HS-5 (cell line): ENCODE measurements around the gene ARID5B.

ENCODE experiments used
- DNase-seq: peaks from one replicate; pipeline ENCODE4 v3.0.0-alpha.2; 2012; ENCODE audit warnings: low read depth

Gene ARID5B

GRCh38 chr10:61941202-61941681, 39.7 kb downstream of the ARID5B start:
- DNase-seq = no peak

GRCh38 chr10:61942604-61943461, 41.3 kb downstream of the ARID5B start:
- DNase-seq = no peak

DNA sequence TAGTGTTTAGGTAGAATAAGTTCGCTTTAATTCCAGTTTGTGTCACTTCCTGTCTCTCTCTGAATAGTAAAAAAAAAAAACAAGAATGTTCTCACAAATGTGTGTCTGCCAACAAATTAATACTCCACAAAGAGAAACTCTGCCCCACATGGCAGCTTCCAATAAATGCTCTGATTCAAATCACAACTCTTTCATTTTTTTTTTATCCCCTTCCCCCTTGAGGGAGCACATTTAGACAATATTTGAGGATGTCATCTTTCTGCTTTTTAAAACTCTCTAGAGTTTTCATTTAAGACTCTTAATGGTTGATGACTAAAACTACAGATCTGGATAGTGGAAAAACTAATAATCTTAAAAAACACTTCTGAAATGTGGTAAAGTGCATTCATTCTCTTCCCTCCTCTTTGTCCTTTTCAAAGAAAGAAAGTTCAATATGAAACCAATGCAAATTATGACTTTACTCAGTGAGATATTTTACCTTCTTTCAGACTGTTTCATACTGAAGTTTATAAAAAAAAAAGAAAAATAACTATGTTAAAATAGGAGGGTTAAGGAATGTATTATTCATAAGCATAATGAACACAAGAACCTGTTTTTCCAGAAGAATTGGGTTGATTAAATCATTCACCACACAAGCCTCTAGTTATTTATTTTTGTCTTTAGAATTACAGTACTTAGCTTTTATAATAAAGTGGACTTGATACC, 42.3 kb downstream of the ARID5B start:
- DNase-seq = no peak

DNA sequence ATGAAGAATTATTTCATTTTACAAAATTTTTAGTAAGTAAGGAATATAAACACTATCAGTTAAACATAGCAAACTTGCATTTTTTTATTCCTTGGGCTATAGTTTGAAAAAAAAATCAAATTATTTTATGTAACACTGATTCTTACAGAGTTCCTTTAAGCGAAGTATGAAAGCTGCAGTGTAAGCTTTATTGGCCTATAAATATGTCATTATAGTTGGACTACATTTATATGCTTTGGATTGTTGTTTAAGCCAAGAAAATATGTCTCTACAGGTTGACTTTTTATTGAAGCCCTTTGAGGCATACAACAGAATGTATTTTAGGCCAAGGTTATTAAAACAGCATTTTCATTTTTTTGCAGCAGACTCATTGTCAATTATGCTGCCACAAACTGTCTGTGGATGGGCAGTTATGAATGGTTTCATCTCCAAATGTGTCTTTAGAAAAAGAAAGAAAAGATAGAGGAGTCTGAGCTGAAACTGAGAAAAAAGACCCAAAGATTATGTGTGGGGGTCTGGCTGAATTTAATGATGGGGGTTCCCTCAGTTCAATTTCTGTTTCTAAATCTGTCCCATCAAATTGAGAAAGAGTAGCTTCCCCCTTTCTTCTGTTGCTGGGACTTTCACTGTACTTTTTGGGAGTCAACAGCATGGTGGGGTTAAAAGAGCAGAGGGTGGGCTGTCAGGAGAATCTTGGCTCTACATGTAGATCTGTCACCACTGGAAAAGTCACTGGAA, 43.1 kb downstream of the ARID5B start:
- DNase-seq = no peak

- no peak for DNase-seq
Observed at GRCh38 chr10:61949687-61950086, 48.2 kb downstream of the ARID5B start.

DNA sequence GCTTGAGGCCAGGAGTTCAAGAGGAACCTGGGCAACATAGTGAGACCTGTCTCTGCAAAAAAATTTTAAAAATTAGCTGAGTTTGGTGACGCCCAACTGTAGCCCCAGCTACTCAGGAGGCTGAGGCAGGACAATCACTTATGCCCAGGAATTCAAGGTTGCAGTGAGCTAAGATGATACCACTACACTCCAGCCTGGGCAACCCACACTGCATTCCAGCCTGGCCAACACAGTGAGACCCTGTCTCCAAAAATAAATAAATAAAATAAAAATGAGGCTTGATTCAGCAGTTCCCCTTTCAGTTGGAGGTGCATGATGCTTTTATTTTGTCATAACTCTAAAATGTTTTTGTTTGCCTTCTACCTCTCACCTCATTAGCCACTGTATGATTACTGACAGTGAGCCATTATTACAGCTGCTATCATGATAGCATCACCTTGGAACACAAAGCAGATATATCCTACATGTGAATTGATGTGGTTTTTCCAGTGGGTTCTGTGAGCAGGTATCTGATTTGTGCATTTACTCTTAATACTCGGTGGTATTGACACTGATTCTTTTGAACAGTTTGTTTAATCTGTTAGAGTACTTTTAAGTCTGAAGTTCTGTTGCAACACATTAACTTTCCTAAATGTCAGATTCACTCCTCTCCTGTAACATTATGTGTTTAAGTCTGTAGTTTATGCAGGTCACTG, 49.1 kb downstream of the ARID5B start:
- no peak for DNase-seq

- no peak for DNase-seq
Observed at GRCh38 chr10:61951144-61951483, 49.6 kb downstream of the ARID5B start.

DNA sequence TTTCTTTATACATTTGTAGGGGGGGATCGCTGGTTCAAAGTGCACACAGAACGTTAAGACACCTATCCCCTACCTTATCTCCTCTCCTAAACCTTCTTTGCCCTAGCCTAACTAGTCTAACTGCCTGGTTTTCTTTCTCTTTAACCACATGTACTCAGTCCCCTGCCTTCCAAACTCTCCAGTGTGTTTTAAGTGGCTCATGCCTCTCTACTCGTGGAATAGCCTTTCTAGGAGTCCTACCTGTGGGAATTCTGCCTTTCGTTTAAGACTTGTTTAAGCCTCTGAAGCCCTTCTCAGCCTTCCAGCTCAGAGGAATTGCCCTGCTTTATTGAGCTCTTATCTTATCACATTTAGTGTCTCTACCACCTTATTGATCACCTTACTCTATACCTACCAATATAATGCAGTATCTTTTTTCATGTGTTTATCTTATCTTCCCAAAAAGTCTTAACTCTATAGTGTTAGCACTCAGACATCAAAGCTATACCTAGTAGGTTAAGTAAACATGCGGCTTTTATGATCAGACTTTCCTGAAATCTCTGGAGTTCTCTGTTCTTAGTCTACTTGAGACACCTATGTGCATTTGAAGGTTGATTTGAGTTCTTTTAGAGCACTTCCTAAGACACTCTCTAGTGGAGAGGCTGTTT, 50.7 kb downstream of the ARID5B start:
- DNase-seq = no peak

- no peak for DNase-seq
Observed at GRCh38 chr10:61953183-61953582, 51.7 kb downstream of the ARID5B start.

DNA sequence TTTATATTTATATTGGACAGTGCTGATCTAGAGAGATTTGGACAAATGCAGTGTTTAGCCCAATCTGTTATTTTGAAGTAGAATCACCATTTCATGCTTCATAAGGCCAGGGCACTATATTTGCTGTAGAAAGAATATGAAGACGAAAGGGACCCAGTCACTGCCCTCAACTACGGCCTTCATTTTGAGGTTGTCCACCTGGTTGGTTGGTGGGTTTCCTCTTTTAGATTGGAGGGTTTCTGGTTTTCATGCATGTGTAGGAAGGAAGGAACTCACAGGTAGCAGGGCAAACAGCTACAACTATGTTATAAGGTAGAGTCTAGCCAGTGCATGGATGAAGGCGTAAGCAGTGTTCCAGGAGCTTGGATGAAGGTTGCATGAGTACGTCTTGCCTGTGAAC, 56.3 kb downstream of the ARID5B start:
- no peak for DNase-seq

DNA sequence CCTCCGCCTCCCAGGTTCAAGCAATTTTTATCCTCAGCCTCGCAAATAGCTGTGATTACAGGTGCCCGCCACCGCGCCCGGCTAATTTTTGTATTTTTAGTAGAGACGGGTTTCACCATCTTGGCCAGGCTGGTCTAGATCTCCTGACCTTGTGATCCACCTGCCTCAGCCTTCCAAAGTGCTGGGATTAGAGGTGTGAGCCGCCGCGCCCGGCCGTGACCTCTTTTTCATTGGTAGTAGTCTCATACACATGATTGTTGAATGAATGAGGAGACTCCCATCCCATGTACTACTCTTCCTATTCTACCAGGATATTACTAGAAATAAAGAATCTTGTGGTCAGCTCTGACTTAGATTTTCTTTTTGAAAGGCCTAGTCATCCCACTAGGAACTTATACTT, 56.8 kb downstream of the ARID5B start:
- DNase-seq = no peak

GRCh38 chr10:61958805-61959204, 57.3 kb downstream of the ARID5B start:
- no peak for DNase-seq

DNA sequence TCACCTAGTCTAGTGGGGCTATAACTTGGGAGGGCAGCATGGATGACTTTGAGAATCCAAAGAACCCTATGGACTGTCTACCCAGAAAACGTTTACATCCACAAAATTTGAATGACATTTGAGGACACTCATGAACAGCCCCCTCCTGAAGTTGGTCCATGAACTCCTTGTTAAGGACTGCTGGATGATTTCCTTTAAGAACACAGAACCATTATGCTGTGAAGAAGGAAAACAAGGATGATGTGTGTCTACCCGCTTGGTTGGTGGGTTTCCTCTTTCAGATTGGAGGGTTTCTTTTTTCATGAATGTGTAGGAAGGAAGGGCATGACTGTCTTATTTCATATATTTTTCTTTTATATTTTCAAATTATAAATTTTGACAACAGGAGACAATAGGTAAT, 58.3 kb downstream of the ARID5B start:
- no peak for DNase-seq

DNA sequence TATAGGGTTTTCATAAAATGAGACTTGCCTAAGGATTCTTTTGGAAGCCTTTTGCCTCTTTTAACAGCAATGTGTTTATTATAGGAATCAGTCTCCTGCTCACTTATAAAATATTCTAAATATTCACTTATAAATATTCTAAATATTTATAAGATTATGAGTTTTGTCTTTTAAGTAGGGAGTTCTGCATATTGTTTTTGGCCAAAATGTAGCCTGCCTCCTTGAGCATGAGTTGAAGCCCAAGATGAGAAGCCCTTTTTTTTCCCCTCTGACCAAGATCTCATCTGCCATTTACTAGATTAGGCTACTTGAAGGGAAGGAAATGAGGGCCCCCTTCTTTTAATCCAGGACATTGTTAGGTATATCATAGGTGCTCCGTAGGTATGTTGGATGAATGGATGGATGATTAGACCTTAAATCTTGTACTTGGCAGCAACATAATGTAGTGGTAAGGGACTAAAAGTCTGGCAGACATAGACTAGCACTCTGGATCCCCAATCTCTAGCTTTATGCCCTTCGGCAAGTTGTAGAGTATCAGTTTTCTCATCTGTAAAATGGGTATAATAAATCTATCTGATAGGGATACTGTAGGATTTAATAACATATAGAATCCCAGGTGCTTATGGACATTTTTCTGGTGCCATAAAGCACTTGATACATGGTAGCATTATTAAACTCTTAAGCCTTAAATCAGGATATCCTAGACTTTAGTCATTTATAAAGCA, 59.1 kb downstream of the ARID5B start:
- no peak for DNase-seq

DNA sequence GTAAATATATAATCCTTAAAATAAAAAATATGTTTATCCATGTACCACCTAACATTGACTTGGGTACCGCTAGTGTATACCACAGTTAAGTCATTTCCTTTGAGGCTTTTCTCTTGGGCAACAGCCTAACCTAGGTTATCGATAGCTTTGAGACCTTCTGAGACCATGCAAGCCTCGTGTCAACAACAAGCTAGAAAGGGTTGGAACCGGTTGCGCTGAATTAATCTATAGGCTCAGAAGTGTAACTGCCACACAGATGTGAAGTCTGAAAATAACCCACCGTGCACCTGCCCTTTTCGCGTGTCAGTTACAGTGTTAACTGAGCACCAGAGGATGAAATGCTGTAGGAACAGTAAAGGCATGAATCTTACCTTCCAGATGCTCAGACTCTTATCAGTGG, 59.8 kb downstream of the ARID5B start:
- DNase-seq = no peak

- DNase-seq = no peak
Observed at GRCh38 chr10:61962971-61963370, 61.5 kb downstream of the ARID5B start.

DNA sequence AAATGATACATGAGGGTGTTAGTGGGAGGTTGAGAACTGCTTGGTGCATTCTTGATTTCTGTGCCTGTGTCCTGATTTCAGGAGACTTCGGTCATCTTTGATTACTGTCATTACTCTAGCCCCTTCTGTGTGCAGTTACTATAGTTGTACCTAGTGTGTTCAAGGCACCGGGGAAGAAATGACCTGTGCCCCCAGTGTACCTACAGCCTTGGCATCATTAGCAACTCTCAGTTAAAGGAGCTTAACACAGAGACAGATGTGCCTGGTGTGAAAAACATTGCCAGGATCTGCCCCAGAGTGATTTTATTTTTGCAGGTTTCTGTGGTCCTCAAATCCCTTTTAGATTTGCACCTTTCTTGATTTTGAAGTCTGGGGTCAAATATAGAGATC, 62.2 kb downstream of the ARID5B start:
- no peak for DNase-seq

- DNase-seq = no peak
Observed at GRCh38 chr10:61964059-61964709, 62.7 kb downstream of the ARID5B start.

DNA sequence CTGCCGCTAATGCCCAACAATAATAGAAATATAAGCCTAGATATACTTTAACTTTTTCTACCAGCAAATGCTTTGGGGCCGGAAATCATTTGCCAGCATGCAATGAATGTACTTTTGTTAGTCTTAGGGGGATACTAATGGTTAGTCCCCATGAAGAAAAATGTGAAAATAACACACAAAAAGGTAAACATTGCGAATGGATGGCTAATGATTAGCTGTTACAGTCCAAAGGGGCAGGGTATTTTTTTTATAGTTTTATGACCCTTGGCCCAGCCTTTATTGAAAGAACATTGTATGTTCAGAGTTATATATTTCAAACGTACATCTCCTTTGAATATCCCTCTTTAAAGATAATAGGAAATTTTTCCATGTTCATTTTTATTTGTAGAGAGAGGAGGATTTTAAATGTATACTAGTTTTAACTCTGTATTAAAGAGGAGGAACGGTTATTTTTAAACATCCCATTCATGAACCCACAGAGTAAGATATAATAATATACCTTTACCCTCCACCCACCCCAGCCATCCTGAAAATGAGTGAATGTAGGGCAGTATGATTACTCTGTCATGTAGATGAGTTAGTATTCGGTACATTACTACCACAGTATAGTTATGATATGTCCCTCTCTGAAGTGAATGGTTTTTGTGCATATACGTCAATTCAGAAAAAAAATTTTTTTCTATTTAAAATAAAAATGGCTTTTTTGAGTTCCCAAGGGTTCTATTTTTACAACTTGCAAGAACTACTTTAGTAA, 63.6 kb downstream of the ARID5B start:
- DNase-seq = no peak
